SK-N-SH (cell line): ENCODE results near the gene AGTR1. TPM values are rescaled to one million over a fixed set of nuclear protein-coding genes. Genes with fewer than 3 reads are reported as not detected.

ENCODE experiments used
- polyA plus RNA-seq, 3 experiments: library from polyadenylated mRNA; depleted of rRNA; stranded (reverse); fragments of >200 nt; gene quantifications; 2 replicates each; pipeline ENCODE4 v1.2.3, GENCODE V29; 2012
- small RNA-seq, 7 experiments: library from RNA; depleted of rRNA; stranded (forward); fragments of <200 nt; gene quantifications; one replicate each; pipeline ENCODE3, GENCODE V24; 2012

The AGTR1 gene
- polyA plus RNA-seq, 1 of the 3 experiments (the other 2 are of a cell fraction): 0.15 TPM

Small RNAs within 50 kb of the gene (small RNA-seq; reads per million reads assigned to genes)
- 0 to 0.13 (median 0) reads per million in 7 experiments for gene RPL38P1

Other genes starting within 250 kb of the AGTR1 start
- 0.26 TPM in 1 of 2 replicates, not detected in the other for gene CPB1, start 129.9 kb downstream of the AGTR1 start, polyA plus RNA-seq (2012; rRNA removed)
- gene CPA3, start 167.4 kb downstream of the AGTR1 start, polyA plus RNA-seq (2012; rRNA removed): 0.06 TPM in 1 of 2 replicates, not detected in the other